Keratinocyte (primary cell): ENCODE results near the gene INPP5A. TPM values are rescaled to one million over a fixed set of nuclear protein-coding genes. Genes with fewer than 3 reads are reported as not detected.

ENCODE experiments used
- DNase-seq: peaks from one replicate; pipeline ENCODE4 v3.0.0-alpha.2; 2011; ENCODE audit warnings: low read depth, missing footprints, low spot score
- FAIRE-seq: peaks from 2 replicates; lab custom pipeline; 2011; peaks lifted over from hg19 to GRCh38; lab: Jason Lieb, UNC
- H2AFZ ChIP-seq: 2 replicates; pipeline ENCODE4 v1.6.0; 2012; ENCODE audit warnings: low read length, control low read depth, inconsistent platforms; ENCODE audit not compliant: control insufficient read depth
- H3K27ac ChIP-seq: 2 replicates; pipeline ENCODE4 v1.5.1; 2011; ENCODE audit warnings: low read length; ENCODE audit not compliant: control insufficient read depth, insufficient read depth
- H3K27me3 ChIP-seq: 3 replicates; pipeline ENCODE4 v1.6.0; 2011; ENCODE audit warnings: low read length; ENCODE audit not compliant: control insufficient read depth, insufficient read depth; ENCODE audit errors: extremely low read depth
- H3K36me3 ChIP-seq, 2 experiments: 2 replicates in 1 of 2; 3 replicates in 1 of 2; pipeline ENCODE4 v1.5.1; 2011; ENCODE audit warnings: low read length in 2 of 2, mild to moderate bottlenecking in 1 of 2; ENCODE audit not compliant: control insufficient read depth in 2 of 2, insufficient read depth in 2 of 2; ENCODE audit errors: extremely low read depth in 1 of 2
- H3K4me1 ChIP-seq: 3 replicates; pipeline ENCODE4 v1.5.1; 2011; ENCODE audit warnings: low read length; ENCODE audit not compliant: control insufficient read depth, insufficient read depth; ENCODE audit errors: extremely low read depth
- H3K4me2 ChIP-seq: 3 replicates; pipeline ENCODE4 v1.6.0; 2011; ENCODE audit warnings: low read depth, low read length; ENCODE audit not compliant: control insufficient read depth, insufficient read depth; ENCODE audit errors: extremely low read depth
- H3K4me3 ChIP-seq, 3 experiments: fragments of 200-600 bp in 1 of 3; sonication (generic) in 1 of 3; 2 replicates in 2 of 3; 3 replicates in 1 of 3; pipeline ENCODE4 v1.5.1; 2011 to 2016; ENCODE audit warnings: low read length in 3 of 3, mild to moderate bottlenecking in 3 of 3, control low read depth in 2 of 3, inconsistent platforms in 1 of 3, low read depth in 1 of 3, mixed read lengths in 1 of 3, mixed run types in 1 of 3, moderate library complexity in 1 of 3; ENCODE audit not compliant: control insufficient read depth in 2 of 3, insufficient read depth in 2 of 3; ENCODE audit errors: extremely low read depth in 1 of 3
- H3K79me2 ChIP-seq: 2 replicates; pipeline ENCODE4 v1.6.0; 2012; ENCODE audit warnings: low read length; ENCODE audit not compliant: control insufficient read depth, insufficient read depth
- H3K9ac ChIP-seq: 3 replicates; pipeline ENCODE4 v1.6.0; 2011; ENCODE audit warnings: low read length; ENCODE audit not compliant: control insufficient read depth, insufficient read depth; ENCODE audit errors: extremely low read depth
- H3K9me1 ChIP-seq: 3 replicates; pipeline ENCODE4 v1.6.0; 2011; ENCODE audit warnings: low read length; ENCODE audit not compliant: control insufficient read depth, insufficient read depth; ENCODE audit errors: extremely low read depth
- H3K9me3 ChIP-seq: 2 replicates; pipeline ENCODE4 v1.5.1; 2012; ENCODE audit warnings: low read depth, low read length; ENCODE audit not compliant: control insufficient read depth
- H4K20me1 ChIP-seq: 3 replicates; pipeline ENCODE4 v1.6.0; 2011; ENCODE audit warnings: low read length; ENCODE audit not compliant: control insufficient read depth, insufficient read depth; ENCODE audit errors: extremely low read depth
- EZH2 ChIP-seq: IDR thresholded peaks from one replicate; pipeline ENCODE4 v1.6.1; 2012; ENCODE audit warnings: inconsistent platforms, mild to moderate bottlenecking, low read length, moderate library complexity
- dilution Hi-C: fragments of 300-500 bp; cut with MboI; formaldehyde crosslinking; loops from one replicate; pipeline ENCODE4 v1.7.0; 2020; ENCODE audit warnings: low sequenced_read_pairs; ENCODE audit not compliant: extremely low pct_ligation_motif_present
- polyA plus RNA-seq, 5 experiments: library from polyadenylated mRNA; depleted of rRNA in 3 of 5; stranded (reverse) in 3 of 5; stranded (forward) in 1 of 5; unstranded in 1 of 5; fragments of >200 nt; gene quantifications; 1 replicate in 1 of 5; 2 replicates in 3 of 5; 3 replicates in 1 of 5; pipeline versions ENCODE4 v1.2.1 to v1.2.3, GENCODE V29; 2011 to 2012; ENCODE audit warnings: missing spikeins in 2 of 5, low read depth in 1 of 5, low replicate concordance in 1 of 5
- TF ChIP-seq, protein P1 (sequence below), 3 experiments: IDR thresholded peaks in 1 of 3; conservative IDR thresholded peaks in 1 of 3; optimal IDR thresholded peaks in 1 of 3; 2 replicates in 2 of 3; 3 replicates in 1 of 3; pipeline versions ENCODE3 to v1.5.1; 2011; ENCODE audit warnings: low read length in 3 of 3, mild to moderate bottlenecking in 3 of 3, moderate library complexity in 2 of 3, control low read depth in 1 of 3, inconsistent platforms in 1 of 3; ENCODE audit not compliant: insufficient read depth in 2 of 3; ENCODE audit errors: extremely low read depth in 1 of 3

Gene INPP5A
- polyA plus RNA-seq, 1 donor (not counting 4 experiments of a cell fraction or from before 2014, with no cell fraction given), result 11.2 TPM

GRCh38 chr10:132658546-132659205 is 121.1 kb downstream of the INPP5A start:
- H3K9ac ChIP-seq, result no peak overlapping the region
- H3K9me1 ChIP-seq, result no peaks in the 10 kb centered on the region
- no peak for DNase-seq
- no peaks in the 10 kb centered on the region for H4K20me1 ChIP-seq
- H3K4me2 ChIP-seq, result no peak overlapping the region
- no peaks in the 10 kb centered on the region for H3K36me3 ChIP-seq
- H3K4me1 ChIP-seq, result no peaks in the 10 kb centered on the region
- dilution Hi-C loops, result no loop called here
- H2AFZ ChIP-seq, result no peak overlapping the region
- TF ChIP-seq, protein P1, sequence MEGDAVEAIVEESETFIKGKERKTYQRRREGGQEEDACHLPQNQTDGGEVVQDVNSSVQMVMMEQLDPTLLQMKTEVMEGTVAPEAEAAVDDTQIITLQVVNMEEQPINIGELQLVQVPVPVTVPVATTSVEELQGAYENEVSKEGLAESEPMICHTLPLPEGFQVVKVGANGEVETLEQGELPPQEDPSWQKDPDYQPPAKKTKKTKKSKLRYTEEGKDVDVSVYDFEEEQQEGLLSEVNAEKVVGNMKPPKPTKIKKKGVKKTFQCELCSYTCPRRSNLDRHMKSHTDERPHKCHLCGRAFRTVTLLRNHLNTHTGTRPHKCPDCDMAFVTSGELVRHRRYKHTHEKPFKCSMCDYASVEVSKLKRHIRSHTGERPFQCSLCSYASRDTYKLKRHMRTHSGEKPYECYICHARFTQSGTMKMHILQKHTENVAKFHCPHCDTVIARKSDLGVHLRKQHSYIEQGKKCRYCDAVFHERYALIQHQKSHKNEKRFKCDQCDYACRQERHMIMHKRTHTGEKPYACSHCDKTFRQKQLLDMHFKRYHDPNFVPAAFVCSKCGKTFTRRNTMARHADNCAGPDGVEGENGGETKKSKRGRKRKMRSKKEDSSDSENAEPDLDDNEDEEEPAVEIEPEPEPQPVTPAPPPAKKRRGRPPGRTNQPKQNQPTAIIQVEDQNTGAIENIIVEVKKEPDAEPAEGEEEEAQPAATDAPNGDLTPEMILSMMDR (optimal IDR thresholded peaks at IDR 0.05 in 1 of 3, IDR thresholded peaks at IDR 0.05 in 1 of 3, conservative IDR thresholded peaks at IDR 0.05 in 1 of 3; ENCODE audit: extremely low read depth in 1 of 3, insufficient read depth in 2 of 3, low read length in 3 of 3), result no peak
- TF ChIP-seq EZH2, result no peak
- no peak overlapping the region for H3K4me3 ChIP-seq
- no peak overlapping the region for H3K27ac ChIP-seq
- no peak for FAIRE-seq
- H3K79me2 ChIP-seq, result no peaks in the 10 kb centered on the region
- H3K9me3 ChIP-seq, result no peaks in the 10 kb centered on the region
- no peaks in the 10 kb centered on the region for H3K27me3 ChIP-seq

- no peak overlapping the region for H3K27ac ChIP-seq
- no peaks in the 10 kb centered on the region for H3K9me3 ChIP-seq
- no peak overlapping the region for H2AFZ ChIP-seq
- dilution Hi-C loops, result no loop called here
- H3K9me1 ChIP-seq, result no peaks in the 10 kb centered on the region
- H3K4me3 ChIP-seq, result no peak overlapping the region
- no peak overlapping the region for H3K9ac ChIP-seq
- no peaks in the 10 kb centered on the region for H3K27me3 ChIP-seq
- TF ChIP-seq, protein P1 (optimal IDR thresholded peaks at IDR 0.05 in 1 of 3, IDR thresholded peaks at IDR 0.05 in 1 of 3, conservative IDR thresholded peaks at IDR 0.05 in 1 of 3; ENCODE audit: extremely low read depth in 1 of 3, insufficient read depth in 2 of 3, low read length in 3 of 3), result no peak
- TF ChIP-seq EZH2, result no peak
- no peak overlapping the region for H3K4me2 ChIP-seq
- H3K36me3 ChIP-seq, result no peaks in the 10 kb centered on the region
- FAIRE-seq, result no peak
- H3K4me1 ChIP-seq, result peaks cover 8% of the 10 kb centered on the region
- no peak for DNase-seq
- no peaks in the 10 kb centered on the region for H3K79me2 ChIP-seq
- no peaks in the 10 kb centered on the region for H4K20me1 ChIP-seq
Measured at GRCh38 chr10:132659206-132660091, 121.9 kb downstream of the INPP5A start.
